Adrenal gland (tissue), 12 donors: Measurements from ENCODE around the gene HEXB. TPM values are rescaled to one million over a fixed set of nuclear protein-coding genes. Genes with fewer than 3 reads are reported as not detected.

ENCODE experiments used
- DNase-seq, 7 donors: peaks; one replicate each; pipeline ENCODE4 v3.0.0-alpha.2; 2019 to 2020
- H3K27ac ChIP-seq, 5 donors: fragments of 200-600 bp; sonication (generic) in 4 of 5; 1 replicate in 3 of 5; 2 replicates in 2 of 5; pipeline versions ENCODE4 v1.5.1 to v1.8.0; 2016 to 2020; ENCODE audit warnings: mild to moderate bottlenecking in 1 of 5
- H3K27me3 ChIP-seq: fragments of 200-600 bp; 2 replicates; pipeline ENCODE4 v1.8.0; 2021
- H3K36me3 ChIP-seq, 2 donors: fragments of 200-600 bp; replicated peaks in 1 of 2; 1 replicate in 1 of 2; 2 replicates in 1 of 2; pipeline versions ENCODE4 v1.5.1 to v1.8.0; 2018 to 2022
- H3K4me1 ChIP-seq, 2 donors: fragments of 200-600 bp; replicated peaks in 1 of 2; 1 replicate in 1 of 2; 2 replicates in 1 of 2; pipeline versions ENCODE4 v1.5.1 to v1.8.0; 2018 to 2021
- H3K4me3 ChIP-seq, 4 donors: fragments of 200-600 bp; sonication (generic) in 3 of 4; one replicate each; pipeline ENCODE4 v1.5.1; 2016 to 2018
- H3K9me3 ChIP-seq, 3 donors: fragments of 200-600 bp; sonication (generic) in 1 of 3; replicated peaks in 1 of 3; 1 replicate in 2 of 3; 2 replicates in 1 of 3; pipeline versions ENCODE4 v1.5.1 to v1.8.0; 2016 to 2021
- CTCF ChIP-seq, 6 experiments: fragments of 450-650 bp in 4 of 6; fragments of 200-600 bp in 2 of 6; sonication (generic) in 1 of 6; IDR thresholded peaks; 1 replicate in 5 of 6; 2 replicates in 1 of 6; pipeline versions ENCODE4 v1.5.1 to v1.8.0; 2016 to 2021; ENCODE audit warnings: antibody characterized with exemption in 6 of 6, mild to moderate bottlenecking in 2 of 6, moderate library complexity in 1 of 6
- POLR2A ChIP-seq, 2 donors: fragments of 450-650 bp; IDR thresholded peaks; one replicate each; pipeline ENCODE4 v1.6.1; 2017; ENCODE audit warnings: antibody characterized with exemption in 2 of 2, mild to moderate bottlenecking in 2 of 2, moderate library complexity in 1 of 2
- WGBS, 4 donors: extraction: QIAGEN DNeasy Blood & Tissue Kit in 2 of 4; methylation state at CpG; one replicate each; pipeline versions ENCODE4 v1.1.5 to v1.1.7; 2013 to 2017; 5-methylcytosine and 5-hydroxymethylcytosine counted together
- intact Hi-C, 2 donors: fragments of 100-400 bp; cut with DNase I; formaldehyde crosslinking; loops; one replicate each; pipeline versions ENCODE4 v1.14.1 to v1.15.0; 2022 to 2023
- polyA plus RNA-seq, 3 donors: library from polyadenylated mRNA; stranded (reverse); fragments of 200-250 nt in 2 of 3; fragments of 350-450 nt in 1 of 3; fragmentation: Illumina TruSeq in 1 of 3; extraction: RNeasy Lipid Tissue Mini Kit (QIAGEN cat#74804) in 1 of 3; gene quantifications; one replicate each; pipeline ENCODE4 v1.2.3, GENCODE V29; 2013 to 2014
- total RNA-seq, 9 donors: library from RNA; depleted of rRNA in 4 of 9; stranded (reverse); fragments of >200 nt in 4 of 9; fragments of 120-200 nt in 1 of 9; fragmentation: NEBNext Ultra II Directional in 1 of 9; extraction: Animal tissue kit (Norgen Biotek cat#: 25700) in 1 of 9; gene quantifications; one replicate each; pipeline versions ENCODE4 v1.1.0 to v1.2.4, GENCODE V29; 2013 to 2023
- donor health status: healthy with polysubstance abuse.
- donor health status: Bipolar disorder and iron deficiency.
- donor health status: DM: yes; HTN: yes; CAD: no.
- donor health status: DM: no; HTN: no; CAD: no.
- donor health status: DM: no; HTN: no; CAD: no.
- donor health status: DM: yes; HTN: yes; CAD: no.

The HEXB gene
- total and polyA plus RNA-seq, 12 donors = 92.0 to 216 (median 128) TPM

GRCh38 chr5:74693191-74693590 is 8.2 kb downstream of the HEXB start:
- peaks cover 0 to 35% of the 10 kb centered on the region in 2 donors for H3K36me3 ChIP-seq
- WGBS, 4 donors = 88 to 93% (median 90%) methylated on average over 4 of the region's 4 CpGs
- H3K27ac ChIP-seq = no peak overlapping the region
- no peak for TF ChIP-seq CTCF (IDR thresholded peaks at IDR 0.05)
- no peak for DNase-seq
- no peaks in the 10 kb centered on the region for H3K27me3 ChIP-seq
- H3K9me3 ChIP-seq = no peaks in the 10 kb centered on the region
- no peak overlapping the region for H3K4me3 ChIP-seq
- intact Hi-C loops = no loop called here
- H3K4me1 ChIP-seq = no peaks in the 10 kb centered on the region

- Histone ChIP-seq H3K27ac (no peak overlapping the region), H3K27me3 (no peaks in the 10 kb centered on the region), H3K4me3 (no peak overlapping the region), H3K4me1 (no peaks in the 10 kb centered on the region), H3K9me3 (no peaks in the 10 kb centered on the region), H3K36me3 (peaks cover 0 to 47% of the 10 kb centered on the region in 2 donors)
- intact Hi-C loops = no loop called here
- DNase-seq = no peak
- WGBS, 4 donors = 61 to 83% (median 74%) methylated on average over 1 of the region's 1 CpG
- TF ChIP-seq CTCF (IDR thresholded peaks at IDR 0.05) (no peak), POLR2A (IDR thresholded peaks at IDR 0.05) (no peak)
Measured at GRCh38 chr5:74717596-74717995, 32.6 kb downstream of the HEXB start.

GRCh38 chr5:74722271-74722670 is 37.2 kb downstream of the HEXB start:
- no peak overlapping the region for H3K4me3 ChIP-seq
- no peak for TF ChIP-seq POLR2A (IDR thresholded peaks at IDR 0.05)
- TF ChIP-seq CTCF (IDR thresholded peaks at IDR 0.05) = no peak
- intact Hi-C loops = no loop called here
- no peaks in the 10 kb centered on the region for H3K27me3 ChIP-seq
- no peaks in the 10 kb centered on the region for H3K9me3 ChIP-seq
- no peaks in the 10 kb centered on the region for H3K4me1 ChIP-seq
- WGBS, 4 donors = 56 to 77% (median 71%) methylated on average over 1 of the region's 1 CpG
- no peak overlapping the region for H3K27ac ChIP-seq
- DNase-seq = no peak
- peaks cover 0 to 70% of the 10 kb centered on the region in 2 donors for H3K36me3 ChIP-seq

GRCh38 chr5:74725331-74725730 is 40.3 kb downstream of the HEXB start:
- DNase-seq = no peak
- no peaks in the 10 kb centered on the region for H3K27me3 ChIP-seq
- 95 to 100% (median 96%) methylated on average over 1 of the region's 1 CpG for WGBS, 4 donors
- TF ChIP-seq CTCF (IDR thresholded peaks at IDR 0.05) (no peak), POLR2A (IDR thresholded peaks at IDR 0.05) (no peak)
- no peaks in the 10 kb centered on the region for H3K4me1 ChIP-seq
- intact Hi-C loops = no loop called here
- H3K9me3 ChIP-seq = no peaks in the 10 kb centered on the region
- H3K36me3 ChIP-seq = peaks cover 0 to 50% of the 10 kb centered on the region in 2 donors
- no peak overlapping the region for H3K4me3 ChIP-seq
- H3K27ac ChIP-seq = no peak overlapping the region
